Endodermal cell (in vitro differentiated cells): Measurements from ENCODE around the gene SYNPR. TPM values are rescaled to one million over a fixed set of nuclear protein-coding genes. Genes with fewer than 3 reads are reported as not detected.

ENCODE experiments used
- DNase-seq: peaks from one replicate; pipeline ENCODE4 v3.0.0-alpha.2; 2017
- H3K27ac ChIP-seq: 2 replicates; pipeline ENCODE4 v1.5.1; 2013; ENCODE audit warnings: mild to moderate bottlenecking, low read depth, low read length, moderate library complexity
- H3K27me3 ChIP-seq: 2 replicates; pipeline ENCODE4 v1.6.1; 2013; ENCODE audit warnings: mild to moderate bottlenecking, low read length, moderate library complexity; ENCODE audit not compliant: insufficient read depth, control insufficient read depth, poor library complexity, severe bottlenecking
- H3K36me3 ChIP-seq: 2 replicates; pipeline ENCODE4 v1.7.0; 2013; ENCODE audit warnings: mild to moderate bottlenecking, low read length, moderate library complexity; ENCODE audit not compliant: control insufficient read depth, insufficient read depth
- H3K4me1 ChIP-seq: one replicate; pipeline ENCODE4 v1.7.0; 2013; ENCODE audit warnings: low read length; ENCODE audit not compliant: control insufficient read depth, insufficient read depth
- H3K4me3 ChIP-seq: 2 replicates; pipeline ENCODE4 v1.5.1; 2013; ENCODE audit warnings: mild to moderate bottlenecking, low read length, moderate library complexity
- H3K9ac ChIP-seq: 2 replicates; pipeline ENCODE4 v1.6.1; 2013; ENCODE audit warnings: mild to moderate bottlenecking, low read length, moderate library complexity; ENCODE audit not compliant: poor library complexity, severe bottlenecking; ENCODE audit errors: extremely low read depth
- H3K9me3 ChIP-seq: 2 replicates; pipeline ENCODE4 v1.6.1; 2013; ENCODE audit warnings: mild to moderate bottlenecking, low read length, moderate library complexity; ENCODE audit not compliant: control insufficient read depth
- H3K27ac Mint-ChIP-seq: 2 replicates; pipeline ENCODE4 v1.8.0; 2020; ENCODE audit warnings: mixed read lengths
- H3K27me3 Mint-ChIP-seq: 2 replicates; pipeline ENCODE4 v1.8.0; 2021; ENCODE audit warnings: mild to moderate bottlenecking, mixed read lengths; ENCODE audit not compliant: insufficient read depth
- H3K36me3 Mint-ChIP-seq: 2 replicates; pipeline ENCODE4 v1.8.0; 2020; ENCODE audit warnings: low read depth, mixed read lengths
- H3K4me1 Mint-ChIP-seq: 2 replicates; pipeline ENCODE4 v1.8.0; 2020; ENCODE audit warnings: mixed read lengths
- H3K4me3 Mint-ChIP-seq: 2 replicates; pipeline ENCODE4 v1.8.0; 2020; ENCODE audit warnings: mild to moderate bottlenecking, moderate library complexity, mixed read lengths
- H3K9me3 Mint-ChIP-seq: 2 replicates; pipeline ENCODE4 v1.8.0; 2020; ENCODE audit warnings: mild to moderate bottlenecking, mixed read lengths
- WGBS, 2 experiments: methylation state at CpG; one replicate each; pipeline versions ENCODE4 v1.1.5 to v1.1.7; 2013; ENCODE audit warnings: missing lambda C conversion rate in 2 of 2, mixed read lengths in 1 of 2; ENCODE audit not compliant: insufficient coverage in 1 of 2, insufficient read length in 1 of 2; 5-methylcytosine and 5-hydroxymethylcytosine counted together
- total RNA-seq, 2 donors: library from RNA; stranded (reverse); fragmentation: NEBNext Ultra II Directional in 1 of 2; extraction: Animal tissue kit (Norgen Biotek cat#: 25700) in 1 of 2; gene quantifications; 2 replicates in 1 of 2; 3 replicates in 1 of 2; pipeline ENCODE4 v1.2.1, GENCODE V29; 2021
- TF ChIP-seq, protein P1 (sequence below): fragments of 200-600 bp; sonication (generic); conservative IDR thresholded peaks from 2 replicates; pipeline ENCODE4 v1.5.0; 2021; ENCODE audit warnings: antibody characterized with exemption, mild to moderate bottlenecking

SYNPR gene
- total RNA-seq, 2 donors from 2014 or later: not detected

DNA sequence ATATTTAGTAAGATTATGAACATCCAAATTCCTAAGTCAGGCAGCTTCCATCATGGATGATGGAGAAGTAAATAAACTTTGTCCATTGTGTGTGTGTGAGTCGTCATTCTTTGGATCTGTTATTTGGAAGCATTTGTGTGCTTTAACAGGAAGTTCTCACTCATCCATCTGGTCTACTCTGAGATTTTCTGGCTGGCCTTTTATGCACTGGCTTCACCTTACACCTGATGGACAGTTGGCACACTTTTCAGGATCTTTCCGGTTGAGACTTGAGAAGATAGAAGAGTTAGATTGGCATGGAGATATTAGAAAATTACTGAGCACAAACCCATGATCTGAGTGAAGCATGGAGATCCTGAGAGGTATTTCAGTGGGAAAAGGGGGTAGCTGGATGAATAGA, 12.6 kb downstream of the SYNPR start:
- H3K36me3 ChIP-seq: no peaks in the 10 kb centered on the region
- H3K27ac ChIP-seq: no peak overlapping the region
- Mint-ChIP-seq H3K27me3 (peaks cover 2% of the 10 kb centered on the region), H3K36me3 (no peaks in the 10 kb centered on the region), H3K27ac (no peak overlapping the region), H3K4me3 (no peak overlapping the region), H3K4me1 (peaks cover under 1% of the 10 kb centered on the region), H3K9me3 (peaks cover 2% of the 10 kb centered on the region)
- H3K27me3 ChIP-seq: no peaks in the 10 kb centered on the region
- TF ChIP-seq, protein P1, sequence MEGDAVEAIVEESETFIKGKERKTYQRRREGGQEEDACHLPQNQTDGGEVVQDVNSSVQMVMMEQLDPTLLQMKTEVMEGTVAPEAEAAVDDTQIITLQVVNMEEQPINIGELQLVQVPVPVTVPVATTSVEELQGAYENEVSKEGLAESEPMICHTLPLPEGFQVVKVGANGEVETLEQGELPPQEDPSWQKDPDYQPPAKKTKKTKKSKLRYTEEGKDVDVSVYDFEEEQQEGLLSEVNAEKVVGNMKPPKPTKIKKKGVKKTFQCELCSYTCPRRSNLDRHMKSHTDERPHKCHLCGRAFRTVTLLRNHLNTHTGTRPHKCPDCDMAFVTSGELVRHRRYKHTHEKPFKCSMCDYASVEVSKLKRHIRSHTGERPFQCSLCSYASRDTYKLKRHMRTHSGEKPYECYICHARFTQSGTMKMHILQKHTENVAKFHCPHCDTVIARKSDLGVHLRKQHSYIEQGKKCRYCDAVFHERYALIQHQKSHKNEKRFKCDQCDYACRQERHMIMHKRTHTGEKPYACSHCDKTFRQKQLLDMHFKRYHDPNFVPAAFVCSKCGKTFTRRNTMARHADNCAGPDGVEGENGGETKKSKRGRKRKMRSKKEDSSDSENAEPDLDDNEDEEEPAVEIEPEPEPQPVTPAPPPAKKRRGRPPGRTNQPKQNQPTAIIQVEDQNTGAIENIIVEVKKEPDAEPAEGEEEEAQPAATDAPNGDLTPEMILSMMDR: no peak
- 91 to 100% methylated on average over 2 of the region's 2 CpGs for WGBS, 2 experiments
- H3K9me3 ChIP-seq: no peaks in the 10 kb centered on the region
- H3K4me3 ChIP-seq: no peak overlapping the region
- no peak overlapping the region for H3K9ac ChIP-seq
- H3K4me1 ChIP-seq: no peaks in the 10 kb centered on the region
- DNase-seq: no peak

DNA sequence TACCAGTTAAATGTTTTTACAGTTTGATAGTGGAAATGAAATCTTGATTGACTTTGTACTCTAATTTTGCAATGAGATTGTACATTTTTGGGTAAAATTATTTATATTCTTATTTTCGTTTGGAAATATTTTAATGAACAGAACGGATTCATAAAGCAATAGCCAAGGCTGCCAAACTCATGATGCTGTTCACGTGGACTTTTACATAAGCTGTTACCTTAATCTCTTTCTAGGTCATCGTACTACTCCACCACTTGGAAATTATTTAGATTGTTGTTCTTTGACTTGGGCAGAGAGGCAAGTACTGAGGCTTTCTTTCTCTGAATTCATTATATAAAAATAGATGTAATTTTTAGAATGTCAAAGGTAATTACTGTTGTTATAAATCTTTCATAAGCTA, 16.2 kb downstream of the SYNPR start:
- H3K27me3 Mint-ChIP-seq: peaks cover 2% of the 10 kb centered on the region
- no peak overlapping the region for H3K4me3 Mint-ChIP-seq
- no peaks in the 10 kb centered on the region for H3K4me1 ChIP-seq
- TF ChIP-seq, protein P1: no peak
- peaks cover 8% of the 10 kb centered on the region for H3K9me3 Mint-ChIP-seq
- DNase-seq: no peak
- H3K27me3 ChIP-seq: no peaks in the 10 kb centered on the region
- no peaks in the 10 kb centered on the region for H3K36me3 Mint-ChIP-seq
- 73 to 92% methylated on average over 2 to 4 of the region's 4 CpGs for WGBS, 2 experiments
- H3K27ac Mint-ChIP-seq: no peak overlapping the region
- H3K4me3 ChIP-seq: no peak overlapping the region
- H3K9ac ChIP-seq: no peak overlapping the region
- no peaks in the 10 kb centered on the region for H3K36me3 ChIP-seq
- H3K27ac ChIP-seq: no peak overlapping the region
- H3K9me3 ChIP-seq: peaks cover 10% of the 10 kb centered on the region
- H3K4me1 Mint-ChIP-seq: peaks cover 2% of the 10 kb centered on the region

- H3K36me3 ChIP-seq: no peaks in the 10 kb centered on the region
- Mint-ChIP-seq H3K9me3 (peaks cover 8% of the 10 kb centered on the region), H3K27me3 (peaks cover 2% of the 10 kb centered on the region), H3K27ac (no peak overlapping the region), H3K36me3 (no peaks in the 10 kb centered on the region), H3K4me1 (peaks cover 2% of the 10 kb centered on the region), H3K4me3 (no peak overlapping the region)
- DNase-seq: no peak
- H3K27me3 ChIP-seq: no peaks in the 10 kb centered on the region
- TF ChIP-seq, protein P1: no peak
- peaks cover 10% of the 10 kb centered on the region for H3K9me3 ChIP-seq
- 62 to 93% methylated on average over 3 to 4 of the region's 4 CpGs for WGBS, 2 experiments
- H3K9ac ChIP-seq: no peak overlapping the region
- no peak overlapping the region for H3K4me3 ChIP-seq
- no peaks in the 10 kb centered on the region for H3K4me1 ChIP-seq
- H3K27ac ChIP-seq: no peak overlapping the region
Measured at GRCh38 chr3:63295356-63295755, 17.2 kb downstream of the SYNPR start.
